NCI-H526 (cell line): ENCODE results near the gene WSB1.

ENCODE experiments used
- DNase-seq, 2 experiments: peaks; one replicate each; lab custom pipeline; 2025; lab: John Stamatoyannopoulos, UW

WSB1 gene

GRCh38 chr17:27357236-27357635 lies 63.3 kb downstream of the WSB1 start:
- DNase-seq: no peak

- DNase-seq: no peak
Observed at GRCh38 chr17:27360507-27360906, 66.6 kb downstream of the WSB1 start.

- DNase-seq: no peak
Observed at GRCh38 chr17:27361695-27362094, 67.8 kb downstream of the WSB1 start.

DNA sequence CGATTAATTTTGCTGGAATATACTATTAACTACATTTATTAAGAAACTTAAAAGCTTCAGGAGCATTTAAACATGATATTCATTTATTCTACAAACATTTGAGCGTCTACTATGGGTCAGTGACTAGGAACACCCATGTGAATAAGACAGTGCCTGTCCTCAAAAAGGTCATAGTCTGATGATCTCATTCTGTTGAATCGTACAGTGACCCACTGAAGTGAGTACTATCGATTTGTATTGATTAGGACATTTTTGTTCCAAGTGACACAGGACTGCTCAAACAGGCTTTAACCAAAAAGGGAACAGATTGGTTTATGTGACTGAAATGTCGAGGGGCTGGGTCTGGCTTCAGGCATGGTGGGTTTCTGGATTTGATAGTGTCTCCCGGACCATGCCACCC lies 68.6 kb downstream of the WSB1 start:
- no peak for DNase-seq

GRCh38 chr17:27362909-27363308 lies 69.0 kb downstream of the WSB1 start:
- DNase-seq: no peak

DNA sequence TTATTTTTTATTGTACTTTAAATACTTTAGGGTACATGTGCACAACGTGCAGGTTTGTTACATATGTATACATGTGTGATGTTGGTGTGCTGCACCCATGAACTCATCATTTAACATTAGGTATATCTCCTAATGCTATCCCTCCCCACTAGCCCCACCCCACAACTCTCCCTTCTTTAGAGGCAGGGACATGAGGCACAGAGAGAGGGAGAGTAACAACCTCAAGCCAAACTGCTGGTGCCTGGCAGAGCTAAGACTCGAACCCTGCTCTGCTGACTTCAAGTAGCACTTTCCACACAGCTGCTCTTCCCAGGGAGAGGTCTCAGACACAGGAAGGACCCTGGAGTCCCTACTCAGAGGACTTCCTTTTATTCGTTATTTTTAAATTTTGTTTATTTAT lies 69.4 kb downstream of the WSB1 start:
- no peak for DNase-seq
